NB4 (cell line): ENCODE measurements around the gene PDGFB.

Experiments used
- DNase-seq: peaks from one replicate; pipeline ENCODE4 v3.0.0; 2010; ENCODE audit warnings: low read depth
- H3K4me3 ChIP-seq: one replicate; pipeline ENCODE4 v1.5.1; 2011; ENCODE audit warnings: mild to moderate bottlenecking, low read depth, low read length, moderate library complexity
- MYC ChIP-seq: IDR thresholded peaks from 2 replicates; pipeline ENCODE4 v1.6.1; 2011; ENCODE audit warnings: low read depth, low read length
- POLR2A ChIP-seq: IDR thresholded peaks from 2 replicates; pipeline ENCODE4 v1.6.1; 2011; ENCODE audit warnings: mild to moderate bottlenecking; ENCODE audit not compliant: insufficient read length; ENCODE audit errors: extremely low read depth
- TF ChIP-seq, protein P1 (sequence below): IDR thresholded peaks from 2 replicates; pipeline ENCODE4 v1.6.1; 2011; ENCODE audit warnings: low read depth, low read length
- TF ChIP-seq, protein P2 (sequence below): IDR thresholded peaks from one replicate; pipeline ENCODE4 v1.5.1; 2012; ENCODE audit warnings: low read depth, low read length

Gene PDGFB

DNA sequence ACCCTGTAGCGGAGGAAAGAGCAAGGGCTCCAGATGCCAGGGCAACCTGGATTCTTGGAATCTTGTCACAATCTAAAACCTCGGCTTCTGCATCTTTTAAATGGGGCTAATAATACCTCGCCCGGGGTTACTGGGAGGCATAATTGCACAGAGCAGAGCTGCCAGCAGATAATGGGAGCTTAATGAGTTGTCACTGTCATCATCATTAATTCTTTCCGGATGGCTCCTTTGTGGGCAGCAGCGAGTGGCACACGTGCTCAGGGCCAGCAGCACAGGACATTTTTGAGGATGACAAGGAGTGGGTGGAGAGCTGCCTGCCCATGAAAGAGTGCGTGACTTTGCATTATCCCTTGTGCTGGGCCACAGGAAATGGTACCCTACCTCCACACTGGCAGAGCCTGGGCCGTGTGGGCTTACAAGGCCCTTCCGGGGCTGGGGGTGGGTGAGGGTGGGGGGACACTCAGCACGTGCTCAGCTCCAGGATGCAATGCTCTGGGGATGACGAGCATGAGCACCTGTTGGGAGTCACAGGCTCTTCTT is 5.7 kb downstream of the PDGFB start:
- TF ChIP-seq POLR2A (no peak), MYC (no peak)
- TF ChIP-seq, protein P1, sequence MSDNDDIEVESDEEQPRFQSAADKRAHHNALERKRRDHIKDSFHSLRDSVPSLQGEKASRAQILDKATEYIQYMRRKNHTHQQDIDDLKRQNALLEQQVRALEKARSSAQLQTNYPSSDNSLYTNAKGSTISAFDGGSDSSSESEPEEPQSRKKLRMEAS, result no peak
- TF ChIP-seq, protein P2, sequence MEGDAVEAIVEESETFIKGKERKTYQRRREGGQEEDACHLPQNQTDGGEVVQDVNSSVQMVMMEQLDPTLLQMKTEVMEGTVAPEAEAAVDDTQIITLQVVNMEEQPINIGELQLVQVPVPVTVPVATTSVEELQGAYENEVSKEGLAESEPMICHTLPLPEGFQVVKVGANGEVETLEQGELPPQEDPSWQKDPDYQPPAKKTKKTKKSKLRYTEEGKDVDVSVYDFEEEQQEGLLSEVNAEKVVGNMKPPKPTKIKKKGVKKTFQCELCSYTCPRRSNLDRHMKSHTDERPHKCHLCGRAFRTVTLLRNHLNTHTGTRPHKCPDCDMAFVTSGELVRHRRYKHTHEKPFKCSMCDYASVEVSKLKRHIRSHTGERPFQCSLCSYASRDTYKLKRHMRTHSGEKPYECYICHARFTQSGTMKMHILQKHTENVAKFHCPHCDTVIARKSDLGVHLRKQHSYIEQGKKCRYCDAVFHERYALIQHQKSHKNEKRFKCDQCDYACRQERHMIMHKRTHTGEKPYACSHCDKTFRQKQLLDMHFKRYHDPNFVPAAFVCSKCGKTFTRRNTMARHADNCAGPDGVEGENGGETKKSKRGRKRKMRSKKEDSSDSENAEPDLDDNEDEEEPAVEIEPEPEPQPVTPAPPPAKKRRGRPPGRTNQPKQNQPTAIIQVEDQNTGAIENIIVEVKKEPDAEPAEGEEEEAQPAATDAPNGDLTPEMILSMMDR, result no peak
- H3K4me3 ChIP-seq, result no peak overlapping the region
- no peak for DNase-seq

- H3K4me3 ChIP-seq, result no peak overlapping the region
- no peak for DNase-seq
- TF ChIP-seq POLR2A (no peak), MYC (no peak)
- TF ChIP-seq, protein P1, result no peak
- TF ChIP-seq, protein P2, result no peak
Measured at GRCh38 chr22:39238561-39238960, 6.2 kb downstream of the PDGFB start.

DNA sequence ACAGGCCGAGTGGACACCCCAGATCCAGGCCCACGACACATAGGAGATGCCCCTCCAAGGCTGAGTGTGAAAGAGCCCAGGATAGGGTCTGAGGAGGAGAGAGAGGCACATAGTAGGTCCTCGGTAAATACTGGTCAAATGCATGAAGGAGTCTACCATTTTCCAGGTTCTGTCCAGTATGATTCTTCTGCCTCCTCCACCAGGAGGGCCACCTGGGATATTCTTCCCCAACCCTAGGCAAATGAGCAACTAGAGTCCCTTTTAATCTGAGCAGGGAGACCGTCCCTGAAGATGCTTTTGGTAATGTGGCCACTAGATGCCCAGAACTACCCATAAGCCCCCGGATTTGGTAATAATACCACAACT is 6.7 kb downstream of the PDGFB start:
- H3K4me3 ChIP-seq, result no peak overlapping the region
- no peak for DNase-seq
- TF ChIP-seq, protein P2, result no peak
- TF ChIP-seq, protein P1, result no peak
- TF ChIP-seq MYC (no peak), POLR2A (no peak)

DNA sequence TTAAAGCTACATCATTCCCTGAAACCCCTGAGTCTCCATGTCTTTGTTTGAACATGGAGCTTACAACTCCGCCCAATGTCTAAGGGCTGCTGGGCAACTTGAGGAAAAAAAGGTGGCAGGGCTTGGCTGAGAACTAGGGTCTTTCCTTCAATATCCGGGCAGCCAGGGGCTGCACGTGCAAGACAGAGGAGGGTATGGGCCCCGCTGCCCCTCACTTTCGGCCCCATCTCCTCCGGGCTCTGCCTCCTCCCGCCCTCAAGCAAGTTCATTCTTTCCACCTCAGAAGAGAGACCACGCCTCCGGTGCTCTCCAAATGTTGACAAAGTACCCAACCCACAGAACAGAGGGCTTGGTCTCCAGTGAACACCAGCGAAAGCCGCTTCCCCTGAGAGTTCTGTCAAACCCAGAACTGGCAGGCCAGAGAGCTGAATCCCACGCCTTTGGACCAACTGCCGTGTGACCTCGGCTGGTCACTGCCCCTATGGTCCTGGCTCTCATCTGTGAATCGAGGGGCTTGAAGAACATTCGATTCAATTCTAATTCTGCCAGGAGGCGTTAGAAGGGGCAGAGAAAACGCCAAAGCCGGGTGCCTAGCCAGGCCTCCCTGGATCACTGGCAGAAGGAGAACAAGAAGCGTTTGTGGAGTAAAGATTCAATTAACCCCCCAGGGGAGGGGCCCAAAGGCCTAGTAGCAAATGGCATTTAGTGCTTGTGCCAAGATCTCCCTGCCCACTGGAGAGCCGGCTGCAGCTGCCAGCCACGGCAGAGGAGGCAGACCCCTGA is 7.3 kb downstream of the PDGFB start:
- no peak overlapping the region for H3K4me3 ChIP-seq
- peak; percentile 48 for DNase-seq
- TF ChIP-seq POLR2A (no peak), MYC (no peak)
- TF ChIP-seq, protein P2, result no peak
- TF ChIP-seq, protein P1, result no peak

DNA sequence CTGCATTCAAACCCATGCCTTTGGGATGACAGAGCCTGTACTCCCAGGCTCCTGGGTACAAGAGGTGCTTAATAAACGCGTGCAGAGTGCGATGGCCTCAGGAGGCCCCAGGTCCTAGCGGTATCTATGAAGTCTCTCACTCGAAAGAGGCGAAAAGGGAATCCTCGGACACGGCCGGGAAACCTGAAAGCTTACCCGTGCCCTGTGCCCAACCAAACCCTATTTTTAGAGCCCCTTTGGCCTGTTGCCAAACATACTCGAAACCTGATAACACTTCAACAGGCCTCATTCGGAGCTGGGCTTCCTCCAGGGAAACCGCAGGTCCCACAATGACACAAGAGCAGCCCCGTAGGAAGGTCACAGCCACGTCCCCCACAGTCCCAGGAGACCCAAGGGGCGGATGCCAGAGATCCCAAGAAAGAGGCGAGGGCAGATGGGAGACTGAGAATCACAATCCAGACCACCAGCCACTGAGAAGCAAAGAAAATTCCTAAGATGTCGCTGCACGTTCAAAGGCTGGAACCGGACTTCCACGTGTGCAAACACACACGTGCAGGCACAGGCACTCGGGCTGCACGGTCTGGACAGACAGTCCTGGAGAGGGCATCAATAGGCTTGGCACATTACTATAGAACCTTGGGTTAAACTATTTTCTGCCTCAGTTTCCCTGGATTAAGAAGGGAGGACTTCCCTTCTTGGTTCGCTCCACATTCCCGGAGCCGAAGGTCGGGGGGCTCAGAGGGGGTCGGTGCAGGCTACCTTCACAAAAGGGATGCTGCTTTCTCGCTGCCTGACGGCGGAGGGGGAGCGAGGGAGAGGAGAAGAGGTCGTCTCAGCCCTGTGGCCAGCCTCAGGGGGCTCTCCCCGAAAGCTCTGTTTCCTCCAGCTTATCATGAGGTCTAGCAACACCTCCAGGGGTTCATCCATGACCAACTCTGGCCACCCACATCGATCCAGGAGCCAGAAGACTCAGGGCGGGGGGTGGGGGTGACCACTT is 8.2 kb downstream of the PDGFB start:
- TF ChIP-seq, protein P1, result peak; percentile 52; the same call in 1 of the 2 replicates
- TF ChIP-seq, protein P2, result no peak
- TF ChIP-seq MYC, result peak; percentile 4; the same call in 1 of the 2 replicates
- no peak overlapping the region for H3K4me3 ChIP-seq
- peak; percentile 95 for DNase-seq
